Body of pancreas (tissue), 4 donors: ENCODE measurements around the gene YEATS4.

Experiments
- CTCF ChIP-seq, 7 experiments: fragments of 450-650 bp in 4 of 7; fragments of 200-600 bp in 3 of 7; sonication (generic) in 3 of 7; IDR thresholded peaks; one replicate each; pipeline ENCODE4 v1.5.1; 2016 to 2019; ENCODE audit warnings: antibody characterized with exemption in 7 of 7
- POLR2A ChIP-seq, 3 donors: fragments of 450-650 bp; IDR thresholded peaks; one replicate each; pipeline ENCODE4 v1.6.1; 2016; ENCODE audit warnings: antibody characterized with exemption in 3 of 3, mild to moderate bottlenecking in 2 of 3

- no peak for TF ChIP-seq CTCF (IDR thresholded peaks at IDR 0.05)
- no peak for TF ChIP-seq POLR2A (IDR thresholded peaks at IDR 0.05)
Measured at GRCh38 chr12:69366796-69367195, 7.3 kb downstream of the YEATS4 start.
